ENCODE results near the gene ESRRB. TPM values are rescaled to one million over a fixed set of nuclear protein-coding genes. Genes with fewer than 3 reads are reported as not detected.

ESRRB gene
- total RNA-seq, 4 donors from 2014 or later: not detected

Other genes starting within 250 kb of the ESRRB start
- gene GPATCH2L, start 224.2 kb upstream of the ESRRB start, total RNA-seq: 10 to 100 TPM; 29.1 to 66.7 (median 50.7) TPM

Data from omental fat pad (tissue), 4 donors.